Measurements from ENCODE around the gene SGCD.

The SGCD gene

DNA sequence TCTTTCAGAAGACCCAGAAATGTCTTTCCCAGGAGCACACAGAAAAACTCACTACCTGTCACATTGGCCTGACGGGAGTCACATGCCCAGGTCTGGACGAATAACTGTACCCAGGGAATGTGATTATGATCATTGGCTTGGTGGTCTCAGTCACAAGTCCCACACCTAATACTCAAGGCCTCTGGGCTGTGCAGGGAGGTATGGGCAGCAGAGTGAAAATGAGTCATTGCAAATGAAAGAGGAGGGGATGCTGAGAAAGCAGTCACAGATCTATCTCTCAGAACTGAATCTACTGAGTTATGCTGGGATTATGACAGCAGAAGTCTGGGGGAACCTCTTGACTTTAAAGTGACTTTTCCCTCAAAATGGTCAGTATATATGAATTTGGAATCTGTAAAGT lies 36.9 kb downstream of the SGCD start:
- no peak for DNase-seq

GRCh38 chr5:156366521-156366920 lies 39.6 kb downstream of the SGCD start:
- no peak for DNase-seq

DNA sequence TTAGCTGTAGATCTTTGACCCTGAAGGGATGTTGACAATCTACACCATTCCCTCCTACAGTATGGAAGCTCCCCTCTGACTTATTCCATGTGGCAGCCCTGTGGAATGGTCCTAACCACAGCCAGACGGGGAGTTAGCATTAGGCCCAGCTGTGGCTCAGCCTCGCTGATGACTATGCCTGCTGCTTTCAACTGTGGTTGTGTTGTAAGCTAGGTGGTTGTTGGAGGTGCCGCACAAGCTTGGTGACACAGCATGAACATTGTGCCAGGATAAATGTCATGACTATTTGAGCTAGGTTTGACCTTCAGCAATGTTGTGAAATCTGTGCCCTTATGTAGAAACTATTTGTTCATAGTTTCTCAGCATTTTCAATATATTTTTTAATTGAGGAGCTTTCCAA lies 40.6 kb downstream of the SGCD start:
- no peak for DNase-seq

DNA sequence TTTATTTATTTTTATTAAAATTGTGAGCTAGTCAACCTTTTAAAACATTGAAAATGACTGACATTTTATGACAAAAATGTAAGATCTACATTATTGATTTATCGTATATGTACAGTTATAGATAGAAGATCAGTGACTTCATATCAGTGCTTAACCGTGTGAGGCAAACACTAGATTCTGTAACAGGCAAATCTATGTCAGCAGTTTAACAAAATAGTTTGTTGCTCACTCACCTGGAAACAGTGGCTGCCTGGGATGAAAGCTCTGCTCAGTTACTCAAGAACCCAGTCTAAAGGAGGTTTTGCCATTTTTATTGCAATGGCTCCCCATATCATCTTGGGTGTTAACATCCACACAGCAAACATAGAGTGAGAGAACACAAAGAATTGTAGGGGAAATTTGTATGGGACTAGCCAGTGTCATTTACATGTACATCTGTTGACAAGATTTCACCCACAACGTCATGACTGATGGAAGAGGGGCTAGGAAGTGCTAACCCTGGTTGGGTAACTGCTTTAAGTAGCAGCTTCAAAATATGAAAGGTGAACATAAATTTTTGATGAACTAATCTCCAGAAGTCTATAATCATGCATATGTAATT lies 49.0 kb downstream of the SGCD start:
- DNase-seq: no peak

DNA sequence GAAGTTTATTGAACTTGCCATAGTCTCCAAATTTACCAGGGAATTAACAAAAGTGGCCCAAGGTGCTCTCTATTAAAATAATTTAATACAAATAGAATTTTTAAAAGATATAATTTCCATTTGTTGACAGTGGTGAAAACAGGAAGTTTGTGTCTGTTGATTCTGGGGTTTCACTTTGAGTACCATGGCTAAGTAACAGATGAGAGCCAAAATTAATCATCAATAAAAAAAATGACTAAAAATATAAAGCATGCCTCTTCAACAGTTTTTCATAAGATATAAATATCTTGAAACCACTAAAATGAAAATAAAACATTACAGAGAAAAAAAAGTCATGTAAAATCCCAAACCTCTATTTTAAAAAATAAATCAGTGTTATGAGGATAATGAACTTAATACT lies 49.8 kb downstream of the SGCD start:
- DNase-seq: no peak

- DNase-seq: no peak
Measured at GRCh38 chr5:156378159-156378558, 51.2 kb downstream of the SGCD start.

DNA sequence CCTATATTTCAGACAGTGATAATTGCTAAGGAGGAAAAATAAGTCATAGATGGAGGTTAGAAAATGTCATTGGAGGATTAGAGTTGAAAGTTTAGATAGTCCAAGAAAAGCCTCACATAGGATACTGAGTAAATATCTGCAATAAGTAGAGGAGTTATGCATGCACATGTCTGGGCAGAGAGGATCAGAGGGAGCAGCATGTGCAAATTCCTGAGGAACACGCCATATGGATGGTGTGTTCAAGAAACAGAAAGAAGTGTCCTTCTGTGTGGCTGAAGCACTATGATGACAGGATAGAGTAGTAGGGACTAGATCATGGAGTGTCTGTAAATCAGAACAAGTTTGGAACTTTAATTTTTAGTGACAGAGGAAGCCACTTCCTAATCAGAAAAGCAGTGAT lies 52.2 kb downstream of the SGCD start:
- no peak for DNase-seq

- no peak for DNase-seq
Measured at GRCh38 chr5:156380848-156381247, 53.9 kb downstream of the SGCD start.

GRCh38 chr5:156383510-156384265 lies 56.7 kb downstream of the SGCD start:
- DNase-seq: no peak

DNA sequence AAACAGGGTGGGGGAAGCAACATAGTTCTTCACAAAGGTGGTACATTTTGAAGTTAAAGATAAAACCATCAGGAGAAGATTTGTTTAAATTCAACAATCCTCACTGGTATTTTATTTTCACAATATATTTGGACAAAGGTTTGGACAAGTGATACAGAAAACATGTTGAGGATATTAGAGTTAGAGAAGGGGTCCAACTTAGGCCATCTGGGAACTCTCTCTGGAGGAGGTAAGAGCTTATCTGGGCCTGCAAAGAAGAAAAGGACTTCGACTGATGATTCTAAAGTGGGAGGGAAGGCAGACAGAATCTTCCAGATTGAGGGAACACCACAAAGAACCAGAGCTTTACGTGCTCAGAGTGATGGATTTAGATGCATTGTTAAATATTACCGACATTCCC lies 58.5 kb downstream of the SGCD start:
- DNase-seq: no peak

DNA sequence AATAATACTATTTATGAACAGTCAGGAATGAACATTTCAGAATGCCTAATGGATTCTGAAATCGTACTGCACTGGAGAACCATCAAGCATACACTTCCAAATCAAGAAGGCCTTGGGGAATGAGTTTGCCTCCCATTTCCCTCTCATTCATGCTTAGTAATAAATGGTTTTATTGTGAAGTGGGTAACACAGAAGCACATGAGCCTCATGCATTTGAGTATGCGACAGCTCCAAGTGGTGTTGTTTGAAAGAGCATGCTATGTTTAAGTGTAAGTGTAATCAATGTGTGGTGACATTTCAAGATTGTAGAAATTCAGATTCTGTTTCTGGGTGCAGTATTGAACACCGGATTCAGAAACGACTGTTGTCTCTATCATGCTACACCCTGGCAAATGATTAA lies 60.0 kb downstream of the SGCD start:
- DNase-seq: peak; percentile 78

DNA sequence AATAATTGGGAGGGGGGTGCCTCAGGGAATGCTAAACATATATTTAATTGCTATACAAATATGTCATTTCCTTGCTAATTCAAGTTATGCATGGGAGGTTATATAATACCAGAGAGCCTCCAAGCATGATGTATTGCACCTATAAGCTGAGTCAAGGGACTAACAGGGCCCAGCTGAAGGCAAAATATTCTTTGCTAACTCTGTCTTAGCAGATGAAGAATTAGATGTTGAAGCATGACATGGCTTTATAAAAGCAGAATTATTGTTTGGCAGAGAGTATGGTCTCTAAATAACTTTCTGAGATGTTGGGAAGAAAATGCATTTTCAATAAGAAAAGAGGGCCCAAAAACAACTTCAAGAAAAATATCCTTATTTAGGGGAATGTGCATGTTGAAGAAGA lies 60.4 kb downstream of the SGCD start:
- no peak for DNase-seq

- DNase-seq: no peak
Measured at GRCh38 chr5:156388233-156388632, 61.3 kb downstream of the SGCD start.

GRCh38 chr5:156391139-156391538 lies 64.2 kb downstream of the SGCD start:
- DNase-seq: no peak

DNA sequence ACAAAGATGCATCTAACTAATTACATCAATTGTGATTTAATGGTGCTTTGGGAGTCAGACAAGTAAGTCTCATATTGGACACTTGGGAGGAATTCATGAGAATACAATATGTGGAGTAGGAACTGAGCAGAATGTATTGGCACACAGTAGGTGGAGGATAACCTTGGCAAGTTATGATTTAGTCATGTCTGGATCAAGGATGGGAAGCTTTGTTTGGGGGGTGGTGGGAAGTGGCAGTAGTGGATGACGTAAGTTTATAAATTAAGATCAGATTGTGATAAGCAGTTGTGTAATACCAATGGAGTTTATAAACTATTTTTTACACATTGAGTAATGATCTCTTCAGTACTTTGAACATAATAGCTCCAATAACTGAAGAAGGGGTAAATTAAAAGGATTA lies 67.0 kb downstream of the SGCD start:
- no peak for DNase-seq

DNA sequence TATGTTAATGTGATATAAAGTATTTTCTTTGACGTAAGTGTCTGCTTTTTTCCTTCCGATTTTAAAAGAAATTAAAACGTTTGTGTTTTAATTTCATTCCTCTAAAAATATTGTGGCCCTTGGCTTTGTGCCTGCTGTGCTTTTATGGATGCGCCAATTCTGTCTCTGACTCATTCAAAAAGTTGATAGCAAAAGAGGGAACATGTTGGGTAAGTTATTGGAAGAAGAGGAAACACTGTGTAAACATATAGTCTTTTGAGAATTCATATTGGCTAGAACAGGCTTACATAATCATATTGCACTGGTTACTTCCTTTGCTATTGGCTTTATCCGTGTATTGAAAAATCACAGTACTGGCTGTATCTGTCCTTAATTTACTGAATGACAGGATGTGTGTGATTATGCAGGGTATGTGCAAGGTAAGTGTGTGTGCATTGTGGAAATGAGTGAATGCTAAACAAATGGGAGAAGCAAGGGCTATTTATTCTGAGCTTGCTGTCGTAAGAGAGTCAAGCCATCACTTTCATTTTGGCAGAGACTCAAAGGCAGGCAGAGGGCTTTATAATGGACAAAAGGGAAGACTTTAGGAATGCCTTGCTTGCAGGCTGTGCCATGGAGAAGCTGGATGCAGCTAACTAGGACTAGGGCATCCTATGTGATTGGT lies 67.8 kb downstream of the SGCD start:
- DNase-seq: no peak

- DNase-seq: no peak
Measured at GRCh38 chr5:156395306-156395675, 68.3 kb downstream of the SGCD start.

- no peak for DNase-seq
Measured at GRCh38 chr5:156396063-156396829, 69.3 kb downstream of the SGCD start.

GRCh38 chr5:156396830-156397081 lies 69.8 kb downstream of the SGCD start:
- no peak for DNase-seq

GRCh38 chr5:156399323-156399722 lies 72.4 kb downstream of the SGCD start:
- DNase-seq: no peak

DNA sequence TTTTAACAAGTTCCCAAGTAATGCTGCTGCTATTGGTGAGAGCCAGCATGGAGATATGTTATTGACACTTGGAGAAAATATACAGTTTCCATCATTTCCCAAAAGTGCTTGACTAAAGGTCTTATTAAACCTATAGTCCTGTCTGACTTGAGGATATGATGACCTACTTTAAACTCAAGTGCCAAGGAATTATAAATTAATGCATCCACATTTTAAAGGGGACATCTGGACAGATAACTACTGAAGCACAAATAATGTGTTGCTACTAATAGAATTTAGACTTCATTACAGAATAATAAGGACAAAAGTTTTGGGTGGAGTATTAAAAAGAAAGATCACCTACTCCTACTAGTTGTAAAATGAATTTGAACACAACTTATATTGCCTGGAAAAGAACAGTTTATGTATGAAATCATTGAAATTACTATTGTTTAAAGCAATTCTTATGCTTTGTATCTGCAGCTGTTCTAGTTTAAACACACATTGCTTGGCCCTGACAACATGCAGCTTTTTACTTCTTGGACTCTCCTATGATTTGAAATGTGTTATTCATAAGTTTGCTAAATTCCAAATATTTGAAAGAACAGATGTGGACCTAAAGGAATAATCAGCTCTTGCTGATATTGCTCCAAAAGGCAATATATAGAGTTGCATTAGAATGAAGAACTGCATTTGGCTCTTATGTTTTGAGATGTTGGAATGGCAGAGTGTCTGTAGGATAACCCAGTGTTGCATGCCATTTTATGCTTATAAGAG lies 73.4 kb downstream of the SGCD start:
- DNase-seq: no peak

DNA sequence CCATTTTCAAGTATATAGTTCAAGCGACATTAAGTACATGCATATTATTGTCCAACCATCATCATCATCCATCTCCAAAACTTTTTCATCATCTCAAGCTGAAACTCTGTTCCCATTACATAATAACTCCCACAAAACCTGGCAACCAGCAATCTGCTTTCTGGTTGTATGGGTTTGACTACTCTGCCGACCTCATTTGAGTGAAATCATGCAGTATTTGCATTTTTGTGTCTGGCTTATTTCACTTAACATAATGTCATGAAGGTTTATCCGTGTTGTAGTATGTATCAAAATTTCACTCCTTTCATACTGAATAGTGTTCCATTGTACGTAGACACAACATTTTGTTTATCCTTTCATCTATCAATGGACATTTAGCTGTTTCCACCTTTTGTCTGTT lies 74.8 kb downstream of the SGCD start:
- DNase-seq: no peak

DNA sequence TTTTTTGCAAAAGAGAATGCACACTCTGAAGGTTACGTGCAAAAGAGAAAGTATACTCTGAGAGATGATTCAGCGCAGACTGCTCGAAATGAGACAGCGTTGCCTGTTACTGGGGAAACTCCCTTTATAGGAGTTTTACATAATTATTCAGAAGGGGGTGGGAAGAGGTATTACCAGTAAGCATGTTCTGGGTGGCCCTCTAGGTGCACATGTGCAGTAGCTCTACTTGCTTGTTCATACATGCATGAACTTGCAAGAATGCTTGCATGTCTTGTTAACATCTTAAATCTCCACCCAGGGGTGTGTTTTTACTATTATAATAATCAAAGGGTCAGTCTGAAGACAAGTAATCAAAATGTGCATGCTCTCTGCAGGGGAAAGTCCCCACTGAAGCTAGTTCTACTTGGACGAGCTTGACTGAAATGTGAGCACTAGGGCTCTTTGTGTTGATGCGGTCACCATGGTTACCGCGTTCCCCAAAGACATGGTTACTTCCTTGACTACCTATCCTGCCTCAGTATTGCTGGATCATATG lies 75.5 kb downstream of the SGCD start:
- peak; percentile 47 for DNase-seq

Data from NCI-H1436 treated with DMSO at 0.1 percent for 48 hours (cell line).